GM19397 (cell line): Measurements from ENCODE around the gene PIP5K1B.
"Not testable (repeated sequence)": the region's sequence is repeated elsewhere in the genome, so short reads cannot be mapped to it uniquely, and the experiment has no call there.

Experiments used
- ATAC-seq: cut with Tn5 transposase; IDR thresholded peaks from one replicate; pipeline ENCODE4 v1.9.1; 2021; ENCODE audit warnings: mild to moderate bottlenecking, moderate library complexity; ENCODE audit not compliant: unreplicated experiment

The PIP5K1B gene

DNA sequence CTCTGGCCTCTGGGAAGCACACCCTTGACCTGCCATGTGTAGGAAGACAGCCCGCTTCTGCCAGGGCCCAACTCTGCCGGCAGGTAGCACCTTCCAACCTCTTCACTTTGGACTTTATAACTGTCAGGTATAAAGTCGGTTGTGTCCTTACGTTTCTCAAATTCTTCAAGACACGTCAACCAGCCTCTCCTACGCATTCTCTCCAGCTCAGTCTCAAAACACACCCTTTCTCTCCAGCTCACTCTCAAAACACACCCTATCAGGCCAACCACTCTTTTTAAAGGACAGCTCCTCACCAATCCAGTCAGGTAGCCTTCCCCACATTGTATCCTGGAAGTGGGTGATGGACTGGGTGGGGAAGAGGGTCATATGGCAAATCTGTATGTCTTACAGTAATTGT lies 344.1 kb downstream of the PIP5K1B start:
- ATAC-seq: no peak

GRCh38 chr9:69050936-69051335 lies 345.9 kb downstream of the PIP5K1B start:
- ATAC-seq: not testable (repeated sequence)

DNA sequence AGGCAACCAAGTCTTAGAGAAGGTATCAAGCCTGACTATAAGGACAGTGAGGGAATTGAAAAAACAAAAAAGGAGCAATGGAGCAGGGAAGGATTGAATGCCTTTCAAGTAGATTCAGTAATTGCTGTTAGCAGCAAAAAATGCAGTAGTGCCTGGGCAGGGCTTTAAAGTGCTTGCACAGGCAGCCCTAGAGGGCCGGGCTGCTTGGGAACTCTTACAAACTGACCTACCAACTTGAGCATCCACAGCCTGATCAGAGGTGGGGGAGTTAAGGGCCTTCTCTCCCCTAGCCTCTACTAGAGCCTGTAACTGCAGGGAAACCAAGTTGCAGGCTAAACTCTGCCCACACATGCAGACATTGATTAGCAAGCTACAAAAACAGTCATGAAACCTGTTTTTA lies 349.9 kb downstream of the PIP5K1B start:
- ATAC-seq: no peak

- ATAC-seq: no peak
Measured at GRCh38 chr9:69056191-69056815, 351.3 kb downstream of the PIP5K1B start.

GRCh38 chr9:69058101-69058500 lies 353.1 kb downstream of the PIP5K1B start:
- no peak for ATAC-seq
